Astrocyte of the spinal cord (primary cell): ENCODE data around the gene RAB35.

ENCODE experiments used
- DNase-seq: peaks from one replicate; pipeline ENCODE4 v3.0.0; 2011; ENCODE audit warnings: low read depth, low spot score
- H3K4me3 ChIP-seq: 2 replicates; pipeline ENCODE4 v1.5.1; 2011; ENCODE audit warnings: low read depth, mild to moderate bottlenecking, low read length, moderate library complexity
- CTCF ChIP-seq: IDR thresholded peaks from 2 replicates; pipeline ENCODE4 v1.5.1; 2012; ENCODE audit warnings: low read depth, mild to moderate bottlenecking, low read length, inconsistent platforms
- in situ Hi-C: cut with HindIII; loops from 2 replicates; pipeline ENCODE4 v1.10.0; 2017; ENCODE audit warnings: low sequenced_read_pairs

The RAB35 gene

GRCh38 chr12:120136093-120136770 lies 19.7 kb upstream of the RAB35 start:
- H3K4me3 ChIP-seq = no peak overlapping the region

GRCh38 chr12:120134307-120134980 lies 17.9 kb upstream of the RAB35 start:
- no peak for TF ChIP-seq CTCF
- in situ Hi-C loops = no loop called here
- H3K4me3 ChIP-seq = no peak overlapping the region
- no peak for DNase-seq

More at GRCh38 chr12:120136093-120136770, 19.7 kb upstream of the RAB35 start:
- TF ChIP-seq CTCF = no peak
- in situ Hi-C loops = no loop called here
- DNase-seq = no peak

GRCh38 chr12:120132863-120133385 lies 16.4 kb upstream of the RAB35 start:
- no peak for TF ChIP-seq CTCF

GRCh38 chr12:120132054-120132836 lies 15.7 kb upstream of the RAB35 start:
- in situ Hi-C loops = no loop called here
- H3K4me3 ChIP-seq = no peak overlapping the region
- TF ChIP-seq CTCF = no peak
- no peak for DNase-seq

More at GRCh38 chr12:120132863-120133385, 16.4 kb upstream of the RAB35 start:
- DNase-seq = no peak
- in situ Hi-C loops = no loop called here
- no peak overlapping the region for H3K4me3 ChIP-seq

- no peak for DNase-seq
- no peak overlapping the region for H3K4me3 ChIP-seq
- in situ Hi-C loops = no loop called here
- no peak for TF ChIP-seq CTCF
Observed at GRCh38 chr12:120131116-120131515, 14.6 kb upstream of the RAB35 start.

GRCh38 chr12:120130011-120130410 lies 13.5 kb upstream of the RAB35 start:
- DNase-seq = no peak
- no peak for TF ChIP-seq CTCF
- in situ Hi-C loops = no loop called here
- no peak overlapping the region for H3K4me3 ChIP-seq
